HG03571 (cell line): ENCODE measurements around the gene C4A.
"Not testable (repeated sequence)": the region's sequence is repeated elsewhere in the genome, so short reads cannot be mapped to it uniquely, and the experiment has no call there.

ENCODE experiments used
- ATAC-seq: cut with Tn5 transposase; IDR thresholded peaks from one replicate; pipeline ENCODE4 v1.9.1; 2021; ENCODE audit not compliant: unreplicated experiment

Gene C4A

GRCh38 chr6:31981744-31982143 is at the start of gene C4A:
Gene C4A (plus strand): TSS chr6:31982057. CDS start chr6:31982108, 51 bp downstream.
- not testable (repeated sequence) for ATAC-seq

GRCh38 chr6:31932137-31932536 is 49.7 kb upstream of the C4A start:
- not testable (repeated sequence) for ATAC-seq

- no peak for ATAC-seq
These were observed 48.3 kb upstream of the C4A start for GRCh38 chr6:31933537-31933936.

- no peak for ATAC-seq
These were observed 46.8 kb upstream of the C4A start for GRCh38 chr6:31935021-31935420.

- no peak for ATAC-seq
These were observed 46.0 kb upstream of the C4A start for GRCh38 chr6:31935823-31936222.

- no peak for ATAC-seq
These were observed 41.6 kb upstream of the C4A start for GRCh38 chr6:31940256-31940664.

- ATAC-seq = no peak
These were observed 38.1 kb upstream of the C4A start for GRCh38 chr6:31943742-31944141.

GRCh38 chr6:31945154-31945506 is 36.7 kb upstream of the C4A start:
- ATAC-seq = no peak

- no peak for ATAC-seq
These were observed 36.1 kb upstream of the C4A start, which contains the start of gene CFB for GRCh38 chr6:31945507-31946369. Gene CFB (plus strand): TSS chr6:31946095. CDS start chr6:31946222, 127 bp downstream.

GRCh38 chr6:31946370-31946885 is 35.4 kb upstream of the C4A start:
- no peak for ATAC-seq

GRCh38 chr6:31947070-31947675 is 34.7 kb upstream of the C4A start:
- no peak for ATAC-seq

GRCh38 chr6:31947864-31948263 is 34.0 kb upstream of the C4A start:
- ATAC-seq = no peak

GRCh38 chr6:31948306-31948705 is 33.6 kb upstream of the C4A start:
- ATAC-seq = no peak

GRCh38 chr6:31948753-31949413 is 33.0 kb upstream of the C4A start:
- ATAC-seq = no peak

GRCh38 chr6:31949926-31950548 is 31.8 kb upstream of the C4A start:
- ATAC-seq = no peak

- no peak for ATAC-seq
These were observed 29.6 kb upstream of the C4A start for GRCh38 chr6:31952140-31952805.

- ATAC-seq = no peak
These were observed 29.0 kb upstream of the C4A start for GRCh38 chr6:31952890-31953289.

- no peak for ATAC-seq
These were observed 27.3 kb upstream of the C4A start for GRCh38 chr6:31954511-31954910.

GRCh38 chr6:31956796-31957195 is 25.1 kb upstream of the C4A start:
- ATAC-seq = no peak

GRCh38 chr6:31958412-31958740 is 23.5 kb upstream of the C4A start:
- ATAC-seq = no peak
